GM19023 (cell line): ENCODE data around the gene PRKAR2B.
"Not testable (repeated sequence)": the region's sequence is repeated elsewhere in the genome, so short reads cannot be mapped to it uniquely, and the experiment has no call there.

Experiments used
- ATAC-seq: cut with Tn5 transposase; IDR thresholded peaks from one replicate; pipeline ENCODE4 v1.9.1; 2021; ENCODE audit warnings: mild to moderate bottlenecking, moderate library complexity; ENCODE audit not compliant: unreplicated experiment

The PRKAR2B gene

DNA sequence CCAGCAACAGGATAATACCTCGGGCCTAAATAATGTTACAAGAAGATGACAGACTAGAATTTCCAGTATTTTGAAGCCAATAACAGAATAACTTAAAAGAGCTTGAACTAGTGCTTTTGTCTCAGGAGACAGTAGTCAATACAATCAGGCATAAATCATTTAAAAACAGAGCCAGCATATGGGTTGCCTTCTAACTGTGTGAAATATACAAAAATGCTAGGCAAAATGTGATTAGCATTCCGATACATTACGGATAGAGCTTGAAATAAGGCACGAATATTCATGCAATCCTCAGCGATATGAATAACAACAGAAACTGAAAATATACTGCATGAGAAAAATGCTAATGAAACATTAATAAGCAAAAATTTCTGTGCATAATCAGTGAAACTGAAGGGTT, 18.3 kb upstream of the PRKAR2B start:
- ATAC-seq = no peak

DNA sequence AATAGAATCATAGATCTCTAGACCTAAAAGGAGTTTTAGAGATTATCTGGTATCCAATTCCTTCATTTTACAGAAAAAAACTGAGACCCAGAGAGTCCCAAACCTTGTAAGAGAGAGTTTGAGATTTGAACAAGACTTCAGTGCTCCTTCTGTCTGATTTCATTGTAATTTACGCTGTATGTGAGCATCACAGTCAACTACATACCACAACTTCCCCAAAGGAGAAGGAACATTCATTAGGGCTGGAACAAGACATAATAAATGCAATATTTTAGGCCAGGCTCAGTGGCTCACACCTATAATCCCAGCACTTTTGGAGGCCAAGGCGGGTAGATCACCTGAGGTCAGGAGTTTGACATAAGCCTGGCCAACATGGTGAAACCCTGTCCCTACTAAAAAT, 17.3 kb upstream of the PRKAR2B start:
- no peak for ATAC-seq

DNA sequence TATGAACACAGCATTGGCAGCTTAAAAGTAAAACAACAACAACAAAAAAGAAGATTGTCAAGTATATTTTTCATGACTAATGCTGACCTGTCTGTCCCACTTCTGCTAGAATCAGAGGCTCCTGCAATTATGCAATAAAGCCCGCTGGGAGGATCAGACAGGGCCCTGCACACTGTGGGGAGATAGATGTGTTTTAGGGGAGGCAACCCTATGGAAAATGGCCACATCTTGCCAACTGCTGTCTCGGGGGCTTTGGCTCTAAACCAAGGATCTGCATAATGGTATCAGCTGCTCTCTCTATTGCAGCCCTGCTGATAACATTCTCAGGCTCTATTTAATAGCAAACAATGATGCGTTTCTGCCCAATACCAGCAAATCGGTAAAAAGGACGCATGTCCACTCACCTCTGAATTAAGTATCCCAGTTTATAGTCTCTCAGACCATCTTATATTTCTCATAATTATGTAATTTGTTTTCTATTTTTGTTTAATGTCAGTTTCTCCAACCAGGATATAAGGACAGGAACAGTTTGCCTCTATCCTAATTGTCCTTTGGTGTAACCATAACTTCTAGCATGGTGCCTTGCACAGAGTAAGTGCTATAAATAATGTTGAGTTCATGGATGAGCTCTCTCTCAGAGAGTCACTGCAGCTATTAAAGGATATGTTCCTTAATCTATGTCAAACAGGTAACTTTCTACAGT, 15.3 kb upstream of the PRKAR2B start:
- ATAC-seq = no peak

DNA sequence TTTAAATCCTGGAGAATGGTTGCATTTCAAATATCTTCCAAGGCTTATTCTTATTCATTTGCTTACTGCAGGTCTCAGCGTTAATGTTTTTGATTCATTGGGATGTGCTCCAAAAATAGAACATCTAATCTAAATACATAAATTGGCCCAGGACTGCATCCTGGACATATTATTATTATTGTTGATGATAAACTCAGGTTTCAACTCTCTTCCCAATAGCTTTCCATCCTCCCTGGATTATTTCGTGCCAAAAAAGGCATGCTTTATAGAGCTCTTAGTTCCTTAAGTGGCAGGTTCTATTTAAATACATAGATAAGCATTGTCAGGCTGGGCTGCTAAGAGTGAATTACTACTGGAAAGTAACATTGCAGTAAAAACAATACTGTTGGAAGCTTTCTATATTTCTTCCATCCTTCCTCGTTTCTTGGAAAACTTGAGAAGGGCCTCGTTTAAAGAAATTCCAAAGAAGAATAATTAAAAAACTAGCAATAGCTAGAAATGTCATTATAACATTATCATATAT, 14.7 kb upstream of the PRKAR2B start:
- no peak for ATAC-seq

DNA sequence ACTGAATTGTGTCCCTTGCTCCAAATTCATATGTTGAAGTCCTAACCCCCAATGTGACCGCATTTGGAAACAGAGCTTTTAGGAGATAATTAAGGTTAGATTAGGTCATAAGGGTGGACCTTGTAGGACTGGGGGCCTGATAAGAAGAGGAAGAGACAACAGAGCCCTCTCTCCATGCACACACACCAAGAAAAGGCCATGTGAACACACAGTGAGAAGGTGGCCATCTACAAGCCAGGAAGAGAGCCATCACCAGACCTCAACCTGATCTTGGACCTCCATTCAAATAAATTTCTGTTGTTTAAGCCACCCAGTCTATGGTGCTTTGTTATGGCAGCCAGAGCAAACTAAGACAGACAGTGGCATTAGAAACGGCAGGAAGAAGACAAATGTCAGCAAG, 12.5 kb upstream of the PRKAR2B start:
- ATAC-seq = no peak

DNA sequence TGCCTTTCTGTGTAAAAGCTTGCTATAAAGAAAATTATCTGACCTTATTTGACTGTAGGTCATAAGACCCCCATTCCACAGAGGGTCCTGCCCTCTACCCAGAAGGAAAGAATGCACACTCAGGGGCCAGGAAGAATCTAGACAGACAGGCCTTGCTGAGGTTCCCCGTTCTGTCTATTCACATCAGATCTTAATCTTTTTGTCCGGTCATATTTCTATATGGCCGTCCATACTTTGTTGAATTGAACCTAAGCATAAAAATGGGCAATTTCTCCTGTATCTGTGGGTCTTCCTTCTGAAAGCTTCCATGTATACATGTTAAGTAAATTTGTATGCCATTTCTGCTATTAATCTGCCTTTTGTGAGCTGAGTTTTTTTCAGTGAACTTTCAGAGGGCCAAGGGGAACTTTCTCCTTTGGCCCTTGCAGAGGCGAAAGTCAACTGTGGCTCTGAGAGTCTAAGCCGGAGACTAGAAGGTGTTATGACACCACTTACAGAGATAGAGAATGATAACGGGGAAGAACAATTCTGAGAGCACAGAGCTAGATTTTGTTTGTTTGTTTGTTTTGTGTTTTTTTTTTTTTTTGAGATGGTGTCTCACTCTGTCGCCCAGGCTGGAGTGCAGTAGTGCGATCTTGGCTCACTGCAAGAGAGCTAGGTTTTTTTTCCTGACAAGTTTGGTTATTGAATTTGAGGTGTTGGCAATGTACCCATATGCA, 11.6 kb upstream of the PRKAR2B start:
- no peak for ATAC-seq

DNA sequence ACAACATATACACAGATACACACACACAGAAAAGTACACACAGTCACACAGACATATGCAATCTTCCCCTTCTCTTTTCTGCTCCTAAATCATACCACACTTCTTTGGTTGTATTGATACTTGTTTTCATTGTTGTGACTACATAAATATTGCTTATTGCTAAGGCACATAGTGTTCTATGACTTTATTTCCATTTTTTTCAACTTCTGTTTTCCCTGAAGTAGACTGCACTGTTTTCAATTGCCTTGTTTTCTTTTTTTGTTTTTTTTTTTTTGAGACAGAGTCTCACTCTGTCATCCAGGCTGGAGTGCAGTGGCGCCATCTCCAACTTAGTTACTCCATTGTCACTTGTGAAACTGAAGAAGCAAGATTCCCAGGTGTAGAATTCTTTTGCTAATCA, 10.0 kb upstream of the PRKAR2B start:
- ATAC-seq = no peak

DNA sequence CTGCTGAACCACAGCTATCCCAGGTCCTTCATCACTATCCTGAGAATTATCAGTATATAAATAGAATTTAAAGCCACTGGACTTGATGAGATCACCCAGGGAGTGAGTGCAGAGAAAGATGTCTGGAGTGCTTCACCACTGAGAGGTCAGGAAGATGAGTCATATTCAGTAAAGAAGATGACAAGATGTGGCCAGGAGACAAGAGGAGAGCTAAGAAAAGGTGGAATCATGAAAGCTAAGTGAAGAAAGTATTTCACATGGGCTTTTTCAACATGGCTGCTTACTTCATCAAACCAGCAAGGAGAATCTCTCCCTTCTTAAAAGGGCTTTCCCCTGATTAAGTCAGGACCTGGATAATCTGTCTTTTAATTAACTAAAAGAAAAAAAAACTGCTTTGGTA, 9.1 kb upstream of the PRKAR2B start:
- no peak for ATAC-seq

DNA sequence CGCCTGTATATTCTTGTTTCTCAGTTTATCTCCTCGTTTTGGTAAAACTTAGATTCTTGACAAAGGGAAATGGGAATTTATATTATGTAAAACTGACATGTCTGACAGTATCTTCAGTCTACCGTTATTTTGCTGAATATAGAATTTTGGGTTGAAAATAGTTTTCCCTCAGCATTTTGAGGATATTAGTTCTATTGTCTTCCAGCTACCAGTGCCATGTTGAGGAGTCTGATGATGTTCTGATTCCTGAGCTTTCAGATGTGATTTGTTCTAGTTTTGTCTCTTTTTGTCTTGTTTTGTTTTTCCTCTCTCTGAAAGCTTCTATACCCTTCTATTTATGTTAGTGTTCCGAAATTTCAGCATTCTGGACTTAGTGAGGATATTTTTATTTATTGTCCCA, 8.0 kb upstream of the PRKAR2B start:
- no peak for ATAC-seq

DNA sequence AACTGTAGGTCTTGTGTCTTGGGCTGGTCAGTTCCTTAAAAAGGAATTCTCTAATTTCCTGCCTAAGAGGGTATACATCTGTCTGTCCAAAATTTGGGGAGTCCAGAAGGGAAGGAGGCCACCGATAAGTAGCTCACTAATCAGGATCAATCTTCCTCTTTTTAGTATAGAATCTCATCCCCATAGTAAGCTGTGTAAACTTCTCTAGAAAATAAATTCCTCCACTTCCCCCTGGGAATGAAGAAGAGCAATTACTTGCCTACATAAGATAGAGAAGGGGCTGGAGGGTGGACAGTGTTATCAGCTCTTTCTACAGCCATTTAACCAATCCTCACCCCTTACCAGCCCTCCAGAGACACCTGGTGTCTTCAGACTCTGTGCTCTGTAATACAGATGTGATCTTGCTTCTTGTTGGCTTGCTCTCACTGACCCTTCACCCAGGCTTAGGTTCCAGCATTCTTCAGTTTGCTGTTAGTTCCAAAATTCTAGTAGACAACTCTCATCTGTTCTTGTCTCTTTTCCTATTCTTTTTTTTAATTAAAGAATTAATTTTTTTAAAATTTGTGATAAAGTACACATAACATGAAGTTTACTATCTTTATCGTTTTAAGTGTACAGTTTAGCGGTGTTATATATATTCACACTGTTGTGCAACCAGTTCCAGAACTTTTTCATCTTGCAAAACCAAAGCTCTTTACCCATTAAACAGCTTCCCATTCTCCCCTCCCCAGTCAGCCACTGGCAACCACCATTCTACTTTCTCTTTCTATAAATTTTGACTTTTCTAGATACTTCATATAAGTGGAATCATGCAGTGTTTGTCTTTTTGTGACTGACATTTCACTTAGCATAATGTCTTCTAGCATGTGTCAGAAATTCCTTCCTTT, 6.5 kb upstream of the PRKAR2B start:
- no peak for ATAC-seq

DNA sequence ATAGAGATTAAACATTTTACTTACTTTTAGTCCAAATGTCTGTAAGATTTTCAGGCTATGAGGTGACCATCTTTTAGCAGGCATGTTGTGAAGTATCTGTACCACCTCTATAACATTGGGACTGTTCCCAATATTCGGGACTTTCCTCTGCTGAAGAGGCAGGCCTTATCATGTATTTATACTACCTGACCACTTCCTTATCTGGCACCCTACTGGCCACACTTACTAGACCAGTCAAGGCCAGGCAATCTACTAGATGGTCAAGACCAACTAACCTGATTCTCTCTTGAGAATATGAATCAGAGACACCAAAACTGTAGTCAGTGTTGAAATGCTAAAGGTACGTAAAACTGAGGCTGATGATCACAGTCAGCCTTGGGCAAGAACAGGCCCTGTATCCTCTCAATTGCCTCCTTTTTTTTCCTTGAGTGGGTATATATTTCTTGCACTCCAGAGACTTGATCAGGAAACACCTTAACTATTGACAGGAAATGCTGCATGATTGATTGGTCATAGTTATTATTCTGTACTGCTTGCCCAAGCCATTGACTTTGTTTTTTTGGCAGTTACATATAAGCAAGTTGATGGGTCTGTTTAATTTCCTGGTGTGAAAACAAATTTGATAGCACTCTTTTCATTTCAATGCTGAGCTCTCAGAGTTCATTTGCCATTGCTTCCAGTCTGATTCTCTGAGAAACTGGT, 5.2 kb upstream of the PRKAR2B start:
- no peak for ATAC-seq

DNA sequence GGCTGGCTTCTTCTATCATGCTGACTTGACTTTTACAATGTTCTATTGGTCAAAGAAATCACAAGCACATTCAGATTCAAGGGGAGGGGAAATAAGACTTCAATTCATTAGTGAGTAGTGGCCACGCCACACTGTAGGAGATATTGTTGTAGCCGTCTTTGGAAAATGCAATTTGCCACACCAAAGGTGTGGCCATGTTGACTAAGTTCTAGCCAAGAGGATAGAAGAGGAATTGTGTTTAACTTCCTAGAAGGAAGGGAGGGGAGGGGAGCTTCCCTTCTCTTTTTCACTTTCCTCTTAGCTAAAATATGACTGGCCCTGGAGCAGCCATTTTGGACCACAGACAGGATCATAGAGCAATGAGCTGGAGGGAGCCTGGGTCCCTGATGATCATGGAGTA, 3.4 kb upstream of the PRKAR2B start:
- no peak for ATAC-seq

DNA sequence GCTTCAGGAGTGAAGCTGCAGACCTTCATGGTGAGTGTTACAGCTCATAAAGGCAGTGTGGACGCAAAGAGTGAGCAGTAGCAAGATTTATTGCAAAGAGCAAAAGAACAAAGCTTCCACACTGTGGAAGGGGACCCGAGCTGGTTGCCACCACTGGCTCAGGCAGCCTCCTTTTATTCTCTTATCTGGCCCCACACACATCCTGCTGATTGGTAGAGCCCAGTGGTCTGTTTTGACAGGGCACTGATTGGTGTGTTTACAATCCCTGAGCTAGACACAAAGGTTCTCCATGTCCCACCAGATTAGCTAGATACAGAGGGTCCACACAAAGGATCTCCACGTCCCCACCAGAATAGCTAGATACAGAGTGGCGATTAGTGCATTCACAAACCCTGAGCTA, 2.7 kb upstream of the PRKAR2B start:
- not testable (repeated sequence) for ATAC-seq

DNA sequence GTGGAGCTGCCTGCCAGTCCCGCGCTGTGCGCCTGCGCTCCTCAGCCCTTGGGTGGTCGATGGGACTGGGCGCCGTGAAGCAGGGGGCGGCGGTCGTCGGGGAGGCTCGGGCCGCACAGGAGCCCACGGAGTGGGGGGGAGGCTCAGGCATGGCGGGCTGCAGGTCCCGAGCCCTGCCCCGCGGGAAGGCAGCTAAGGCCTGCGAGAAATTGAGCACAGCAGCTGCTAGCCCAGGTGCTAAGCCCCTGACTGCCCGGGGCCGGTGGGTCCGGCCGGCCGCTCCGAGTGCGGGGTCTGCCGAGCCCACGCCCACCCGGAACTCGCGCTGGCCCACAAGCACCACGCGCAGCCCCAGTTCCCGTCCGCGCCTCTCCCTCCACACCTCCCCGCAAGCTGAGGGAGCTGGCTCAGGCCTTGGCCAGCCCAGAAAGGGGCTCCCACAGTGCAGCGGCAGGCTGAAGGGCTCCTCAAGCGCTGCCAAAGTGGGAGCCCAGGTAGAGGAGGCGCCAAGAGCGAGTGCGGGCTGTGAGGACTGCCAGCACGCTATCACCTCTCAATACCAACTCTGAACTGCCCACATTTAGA, 2.1 kb upstream of the PRKAR2B start:
- ATAC-seq = not testable (repeated sequence)

DNA sequence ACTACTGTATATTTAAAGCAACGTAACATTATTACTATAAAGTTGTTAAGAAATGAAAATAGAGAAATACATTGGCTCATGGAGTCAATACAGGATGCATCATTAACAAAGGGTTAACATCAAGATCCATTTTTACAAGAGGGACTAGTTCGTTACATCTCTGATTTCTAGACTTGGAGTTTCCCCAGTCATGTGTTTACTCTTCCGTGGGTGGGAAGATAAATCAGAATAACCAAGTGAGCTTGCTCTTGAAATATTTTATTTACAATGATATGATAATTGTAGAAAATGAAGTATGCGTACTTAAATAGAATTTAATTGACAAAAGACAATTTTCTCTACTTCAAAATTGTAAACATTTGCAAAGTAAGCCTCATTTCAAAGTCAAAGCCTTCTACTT, 1.0 kb upstream of the PRKAR2B start:
- ATAC-seq = no peak

DNA sequence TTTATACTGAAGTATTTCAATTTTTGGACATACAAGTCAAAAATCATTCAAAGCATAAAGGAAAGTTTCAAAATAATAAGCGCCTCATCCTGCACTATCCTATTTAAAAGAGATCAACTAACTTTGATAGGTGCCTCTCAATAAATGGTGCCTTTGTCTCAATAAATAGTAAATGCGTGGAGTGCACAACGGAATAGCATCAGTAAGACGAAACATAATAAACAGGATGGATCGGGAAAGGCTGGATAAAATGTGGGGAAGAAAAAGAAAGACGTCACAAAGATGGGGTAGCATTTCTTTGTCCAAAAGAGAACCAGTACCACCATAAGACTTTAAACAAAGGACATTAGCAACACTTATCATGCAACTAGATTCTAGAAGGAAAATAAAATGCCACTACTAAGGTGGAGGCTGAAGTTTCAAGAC, 571 bp upstream of the PRKAR2B start:
- no peak for ATAC-seq

DNA sequence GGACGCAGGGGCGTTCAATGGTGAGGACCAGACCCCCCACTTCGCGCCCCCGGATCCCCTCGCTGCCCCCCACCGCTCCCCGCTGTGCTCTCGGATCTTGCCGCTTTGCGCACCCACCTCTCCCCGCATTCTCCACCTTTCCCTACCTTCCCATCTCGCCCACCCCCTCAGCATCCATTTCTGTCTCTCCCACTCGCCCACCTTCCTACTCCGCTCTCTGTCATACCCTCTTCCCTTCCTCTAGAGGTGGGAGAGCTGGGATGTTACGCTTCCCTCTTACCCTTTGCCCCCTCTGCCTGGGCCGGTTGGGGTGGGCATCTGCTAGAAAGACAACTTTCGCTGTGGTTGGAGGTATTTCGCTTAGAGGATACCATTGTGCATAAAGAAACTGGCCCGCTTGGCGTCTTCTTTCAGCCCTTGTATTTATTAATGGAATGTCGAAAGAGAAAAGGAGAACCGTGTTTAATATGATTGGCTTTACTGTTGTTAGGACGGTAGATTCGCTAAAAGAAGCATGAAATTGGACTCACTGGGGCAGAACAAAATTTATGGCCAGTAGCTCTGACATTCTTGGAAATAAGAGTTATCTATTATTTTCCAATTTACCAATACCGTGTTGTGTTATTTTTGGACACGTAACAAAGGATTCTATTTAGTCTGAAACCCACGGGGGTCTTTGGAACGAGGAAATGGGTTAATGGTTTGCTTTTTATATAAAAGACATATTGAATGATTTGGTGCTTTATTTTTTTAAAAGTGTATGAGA, 873 bp downstream of the PRKAR2B start:
- ATAC-seq = no peak

DNA sequence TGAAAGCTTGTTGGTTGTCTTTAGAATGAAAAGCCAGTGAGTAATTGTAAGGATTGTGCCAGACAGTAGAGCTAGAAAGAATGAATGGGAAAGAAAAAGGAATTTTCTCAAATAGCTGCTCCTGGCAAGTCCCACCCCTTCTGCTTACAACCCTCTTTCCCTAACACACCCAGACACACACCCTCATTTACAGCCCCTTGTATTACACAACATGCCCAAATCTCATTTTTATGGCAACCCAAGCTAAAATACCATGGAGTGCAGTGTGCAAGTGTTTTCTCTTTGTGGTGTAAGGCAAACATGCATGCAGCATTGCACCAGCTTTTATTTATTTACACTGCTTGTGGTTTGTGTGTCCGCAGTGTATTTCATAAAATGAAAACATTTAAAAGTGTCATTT, 1.5 kb downstream of the PRKAR2B start:
- no peak for ATAC-seq

DNA sequence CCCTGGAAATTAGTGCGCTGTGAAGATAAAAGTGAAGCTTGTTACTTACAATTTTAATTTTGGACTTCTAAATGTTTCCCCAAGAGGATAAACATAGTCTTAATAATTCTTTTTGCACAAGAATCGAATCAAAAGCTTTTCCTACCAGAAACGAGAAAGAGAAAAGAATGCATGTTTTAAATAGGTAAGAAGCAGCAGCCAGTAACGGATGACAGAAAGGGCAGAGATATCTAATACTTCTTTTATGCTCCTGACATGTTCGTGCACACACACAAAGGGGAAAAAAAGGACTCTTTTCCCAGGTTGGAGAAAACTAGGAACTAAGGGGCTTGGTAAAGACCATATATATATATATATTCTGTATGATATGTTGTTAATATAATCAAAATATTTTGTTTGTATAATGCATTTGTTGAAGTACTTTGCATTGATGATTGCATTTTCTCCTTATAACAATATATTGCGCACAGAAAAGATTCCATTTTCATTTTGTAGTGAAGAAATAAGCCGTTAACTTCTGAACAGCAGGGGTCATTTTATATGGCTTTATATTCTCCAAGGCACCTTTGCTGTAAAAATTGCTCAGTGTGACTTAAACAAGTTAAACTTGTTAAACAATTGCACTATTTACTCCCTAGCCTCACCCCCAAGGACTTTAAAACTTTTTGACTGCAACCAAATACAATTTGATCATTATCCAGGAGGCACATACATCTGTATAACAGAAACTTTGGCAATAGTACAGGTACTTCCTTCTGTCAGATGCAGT, 2.2 kb downstream of the PRKAR2B start:
- no peak for ATAC-seq
